Activated T-cell treated with anti-CD3 and anti-CD28 coated beads for 1 hour (primary cell): Measurements from ENCODE around the gene VIL1.
A peak's percentile ranks its signal among the peaks of the same experiment; 100 is the strongest.

Source experiments
- DNase-seq: peaks from one replicate; pipeline ENCODE4 v3.0.0-alpha.2; 2020; ENCODE audit warnings: low read depth

The VIL1 gene

GRCh38 chr2:218406209-218406948 lies 12.5 kb upstream of the VIL1 start:
- DNase-seq: peak; percentile 92

- peak; percentile 51 for DNase-seq
These were observed 11.8 kb upstream of the VIL1 start for GRCh38 chr2:218406949-218407618.

- DNase-seq: no peak
These were observed 11.2 kb upstream of the VIL1 start for GRCh38 chr2:218407717-218408116.

GRCh38 chr2:218418321-218418716 lies 604 bp upstream of the VIL1 start:
- no peak for DNase-seq

- DNase-seq: no peak
These were observed 800 bp downstream of the VIL1 start for GRCh38 chr2:218419630-218420216.

- DNase-seq: no peak
These were observed 2.1 kb downstream of the VIL1 start for GRCh38 chr2:218421027-218421426.

GRCh38 chr2:218422403-218423086 lies 3.6 kb downstream of the VIL1 start:
- no peak for DNase-seq

GRCh38 chr2:218423584-218423983 lies 4.7 kb downstream of the VIL1 start:
- no peak for DNase-seq

GRCh38 chr2:218425531-218425930 lies 6.6 kb downstream of the VIL1 start:
- no peak for DNase-seq

GRCh38 chr2:218427741-218428140 lies 8.8 kb downstream of the VIL1 start:
- DNase-seq: no peak

- DNase-seq: no peak
These were observed 10.1 kb downstream of the VIL1 start for GRCh38 chr2:218428846-218429558.

- DNase-seq: no peak
These were observed 11.2 kb downstream of the VIL1 start for GRCh38 chr2:218429911-218430692.

GRCh38 chr2:218430721-218431120 lies 11.8 kb downstream of the VIL1 start:
- no peak for DNase-seq

GRCh38 chr2:218431878-218432277 lies 13.0 kb downstream of the VIL1 start:
- no peak for DNase-seq

- no peak for DNase-seq
These were observed 13.9 kb downstream of the VIL1 start for GRCh38 chr2:218432676-218433365.

GRCh38 chr2:218434456-218434855 lies 15.5 kb downstream of the VIL1 start:
- no peak for DNase-seq

GRCh38 chr2:218435003-218435982 lies 16.4 kb downstream of the VIL1 start:
- no peak for DNase-seq

GRCh38 chr2:218436992-218437391 lies 18.1 kb downstream of the VIL1 start:
- no peak for DNase-seq

- DNase-seq: no peak
These were observed 19.0 kb downstream of the VIL1 start for GRCh38 chr2:218437969-218438368.
